NCI-H146 treated with DMSO at 0.1 percent for 48 hours (cell line): Measurements from ENCODE around the gene FUCA2.
"Not testable (repeated sequence)": the region's sequence is repeated elsewhere in the genome, so short reads cannot be mapped to it uniquely, and the experiment has no call there.

ENCODE experiments used
- DNase-seq: peaks from one replicate; lab custom pipeline; 2025; ENCODE audit not compliant: unreplicated experiment; lab: John Stamatoyannopoulos, UW

Gene FUCA2

DNA sequence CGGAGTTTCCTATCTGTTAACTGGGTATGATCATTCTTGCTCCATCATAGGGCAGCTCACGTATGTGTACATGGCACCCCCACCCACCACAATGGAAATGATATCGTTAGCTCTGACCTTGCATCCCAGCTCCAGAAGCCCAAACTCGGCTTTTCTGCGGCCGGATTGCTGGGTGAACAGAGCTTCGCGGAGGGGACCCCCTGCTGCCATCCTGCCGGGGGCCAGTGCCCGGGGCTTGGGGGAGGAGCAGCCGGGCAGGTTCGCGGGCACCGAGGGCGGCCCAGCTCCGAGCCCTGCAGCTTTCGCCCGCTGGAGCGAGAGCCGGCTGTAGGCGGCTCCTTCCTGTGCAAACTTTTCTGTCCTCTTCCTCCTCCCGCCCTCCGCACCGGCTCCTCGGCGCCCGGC, 24.9 kb upstream of the FUCA2 start:
- peak; percentile 51 for DNase-seq

DNA sequence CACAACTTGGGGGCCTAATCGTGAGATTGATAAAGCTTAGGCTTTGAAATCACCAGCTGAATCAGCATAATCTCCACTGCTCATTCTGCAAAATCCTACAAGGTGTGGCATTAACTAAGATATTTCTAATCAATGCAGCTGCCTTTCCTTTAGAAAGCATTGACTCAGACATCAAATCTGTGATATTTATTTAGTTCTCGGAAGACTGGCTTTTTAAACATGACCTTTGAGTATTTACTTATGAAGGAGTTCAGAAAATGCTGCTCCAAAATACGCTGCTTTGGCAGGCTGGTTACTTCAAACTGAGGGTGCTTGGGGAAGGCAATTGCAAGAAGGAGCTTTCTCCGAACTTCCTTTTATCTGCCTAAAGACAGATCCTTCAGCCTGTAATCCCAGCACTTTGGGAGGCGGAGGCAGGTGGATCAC, 23.7 kb upstream of the FUCA2 start:
- DNase-seq: no peak

DNA sequence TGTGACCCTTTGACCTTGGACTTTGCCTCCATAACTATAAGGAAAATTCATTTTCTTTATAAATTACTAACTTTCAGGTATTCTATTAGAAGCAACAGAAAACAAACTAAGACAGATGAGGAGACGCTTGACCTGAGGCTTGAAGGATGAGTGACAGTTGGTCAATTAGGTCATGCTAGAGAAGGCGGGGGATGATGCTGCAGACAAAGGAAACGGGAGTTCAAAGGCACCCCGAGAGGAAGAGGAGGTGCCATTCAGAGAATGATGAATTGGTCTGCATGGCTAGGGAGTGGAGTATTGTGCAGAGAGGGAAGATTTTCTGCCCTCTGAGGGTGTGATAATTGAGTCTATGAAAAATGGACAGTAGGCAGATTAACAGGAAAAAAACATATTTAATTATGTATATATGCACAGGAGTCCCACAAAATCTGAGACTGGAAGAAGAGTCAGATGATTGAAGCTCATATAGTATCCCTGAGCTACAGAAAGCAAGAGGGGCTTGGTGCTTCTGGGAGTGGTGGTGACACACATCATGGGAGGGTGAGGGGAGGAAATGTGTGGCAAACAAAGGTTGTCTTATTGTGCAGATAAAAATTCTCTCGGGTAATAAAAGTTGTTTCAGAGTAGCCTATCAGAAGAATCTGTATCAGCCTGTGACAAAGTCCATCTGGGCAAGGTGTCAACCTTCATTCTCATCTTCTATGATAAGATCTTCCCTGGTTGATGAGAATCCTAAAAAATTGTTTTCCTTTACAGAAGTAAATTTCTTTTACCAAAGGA, 20.4 kb upstream of the FUCA2 start:
- DNase-seq: no peak

DNA sequence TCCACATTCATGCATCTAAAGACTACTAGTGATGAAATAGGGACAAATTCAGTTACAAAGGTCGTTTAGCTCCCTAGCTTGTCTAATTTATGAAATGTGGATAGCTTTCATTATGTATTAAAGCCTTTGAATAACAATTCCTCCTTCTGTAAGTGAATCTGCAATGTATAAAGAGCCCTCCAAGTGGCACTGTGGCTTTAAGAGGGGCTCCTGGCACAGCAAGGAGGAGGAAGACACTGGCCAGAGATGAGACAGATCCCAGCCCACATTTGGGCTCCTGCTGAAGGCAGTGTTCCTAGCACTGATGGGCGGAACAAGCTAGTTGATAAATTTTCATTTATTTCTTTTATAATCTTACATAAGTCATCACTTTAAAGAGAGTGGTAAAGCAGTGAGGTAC, 17.6 kb upstream of the FUCA2 start:
- DNase-seq: peak; percentile 16

DNA sequence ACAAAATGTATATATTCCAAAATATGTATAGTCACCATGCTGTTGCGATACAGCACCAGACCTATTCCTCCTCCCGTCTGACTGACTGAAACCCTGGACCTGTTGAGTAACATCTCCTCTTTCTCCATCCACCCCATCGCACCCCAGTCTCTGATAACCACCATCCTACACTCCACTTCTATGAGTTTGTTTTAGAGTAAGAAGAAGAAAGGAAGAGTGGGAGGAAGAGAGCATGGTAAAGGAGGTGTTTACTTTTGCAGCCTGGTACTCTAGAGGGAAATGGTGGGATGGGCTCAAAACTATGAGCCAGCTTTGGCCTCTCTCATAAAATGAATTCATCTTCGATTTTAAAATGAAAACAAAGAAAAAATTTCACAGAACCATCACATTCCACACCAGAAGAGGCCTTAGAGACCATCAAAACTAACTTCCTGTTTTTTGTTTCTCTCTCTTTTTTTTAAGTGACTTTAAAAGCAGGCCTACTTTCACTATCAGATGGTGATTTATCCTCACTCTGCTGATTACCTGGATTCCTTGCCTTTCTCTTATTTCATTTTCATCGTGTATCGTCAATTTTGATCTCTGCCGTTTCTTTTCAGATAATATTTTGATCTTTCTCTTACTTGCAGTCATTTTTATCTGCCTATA, 16.8 kb upstream of the FUCA2 start:
- DNase-seq: no peak

DNA sequence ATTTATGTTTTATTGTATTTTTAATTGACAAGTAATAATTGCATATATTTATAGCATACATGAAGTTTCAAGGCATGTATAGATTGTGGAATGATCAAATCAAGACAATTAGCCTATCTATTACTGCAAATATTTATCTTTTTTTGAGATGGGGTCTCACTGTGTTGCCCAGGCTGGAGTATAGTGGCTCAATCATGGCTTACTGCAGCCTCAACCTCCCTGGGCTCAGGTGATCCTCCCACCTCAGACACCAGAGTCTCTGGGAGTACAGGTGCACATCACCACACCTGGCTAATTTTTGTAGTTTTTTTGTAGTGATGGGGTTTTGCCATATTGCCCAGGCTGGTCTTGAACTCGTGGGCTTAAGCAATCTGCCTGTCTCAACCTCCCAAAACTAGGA, 16.2 kb upstream of the FUCA2 start:
- DNase-seq: no peak

DNA sequence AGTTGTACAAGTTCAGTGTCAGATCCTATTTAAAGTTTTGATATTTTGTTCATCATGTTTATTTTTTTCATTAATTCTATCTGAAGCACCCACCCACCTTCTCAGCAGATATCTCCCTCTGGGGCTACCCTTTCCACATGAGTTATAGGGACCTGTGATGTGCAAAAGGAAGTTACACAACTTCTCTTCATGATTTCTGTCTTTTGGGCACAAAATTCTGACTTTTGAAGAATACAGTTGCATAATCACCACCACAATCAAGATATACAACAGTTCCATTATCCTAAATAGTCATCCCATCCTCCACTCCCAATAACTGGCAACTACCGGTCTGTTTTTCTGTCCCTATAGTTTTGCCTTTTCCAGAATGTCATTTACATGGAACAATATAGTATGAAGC, 13.8 kb upstream of the FUCA2 start:
- no peak for DNase-seq

DNA sequence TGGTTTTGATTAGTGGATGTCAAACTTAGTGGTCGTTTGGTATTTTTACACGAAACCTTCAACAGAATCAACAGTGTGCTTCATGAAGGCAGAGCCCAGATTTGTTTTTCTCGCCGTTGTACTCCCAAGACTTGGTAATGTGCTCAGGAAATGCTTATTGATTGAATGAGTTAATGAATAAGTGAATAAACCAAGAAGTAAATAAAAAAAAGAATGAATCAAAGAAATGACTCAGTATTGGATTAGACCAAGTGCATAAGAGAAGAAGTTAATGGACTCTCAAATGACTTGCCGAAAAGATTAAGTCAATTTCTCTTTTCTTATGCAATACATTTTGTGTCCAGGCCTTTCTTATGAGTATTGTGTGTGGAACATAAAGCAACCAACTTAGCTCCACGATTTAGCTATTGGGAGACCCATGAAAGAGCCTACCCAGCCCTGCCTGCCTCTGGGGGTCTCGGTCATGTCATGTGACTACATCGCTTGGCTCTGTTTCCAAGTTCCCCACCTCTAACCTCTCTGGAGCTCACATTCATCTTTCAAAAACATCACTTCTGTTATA, 10.6 kb upstream of the FUCA2 start:
- no peak for DNase-seq

DNA sequence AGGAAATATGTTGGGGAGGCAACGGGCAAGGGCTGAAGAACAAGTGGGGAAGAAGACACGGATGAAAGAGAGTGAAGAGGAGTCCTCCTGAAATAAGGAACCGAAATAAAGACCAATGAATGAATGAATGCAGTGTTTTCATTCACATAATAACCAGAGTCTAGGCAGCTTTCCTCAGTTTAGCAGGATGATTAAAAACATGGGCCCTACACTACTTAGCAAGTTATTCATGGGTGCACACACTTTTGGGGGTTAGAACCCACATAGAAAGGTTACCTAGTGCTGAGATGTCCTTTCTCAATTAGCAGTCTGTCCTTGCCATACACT, 5.9 kb upstream of the FUCA2 start:
- DNase-seq: no peak

DNA sequence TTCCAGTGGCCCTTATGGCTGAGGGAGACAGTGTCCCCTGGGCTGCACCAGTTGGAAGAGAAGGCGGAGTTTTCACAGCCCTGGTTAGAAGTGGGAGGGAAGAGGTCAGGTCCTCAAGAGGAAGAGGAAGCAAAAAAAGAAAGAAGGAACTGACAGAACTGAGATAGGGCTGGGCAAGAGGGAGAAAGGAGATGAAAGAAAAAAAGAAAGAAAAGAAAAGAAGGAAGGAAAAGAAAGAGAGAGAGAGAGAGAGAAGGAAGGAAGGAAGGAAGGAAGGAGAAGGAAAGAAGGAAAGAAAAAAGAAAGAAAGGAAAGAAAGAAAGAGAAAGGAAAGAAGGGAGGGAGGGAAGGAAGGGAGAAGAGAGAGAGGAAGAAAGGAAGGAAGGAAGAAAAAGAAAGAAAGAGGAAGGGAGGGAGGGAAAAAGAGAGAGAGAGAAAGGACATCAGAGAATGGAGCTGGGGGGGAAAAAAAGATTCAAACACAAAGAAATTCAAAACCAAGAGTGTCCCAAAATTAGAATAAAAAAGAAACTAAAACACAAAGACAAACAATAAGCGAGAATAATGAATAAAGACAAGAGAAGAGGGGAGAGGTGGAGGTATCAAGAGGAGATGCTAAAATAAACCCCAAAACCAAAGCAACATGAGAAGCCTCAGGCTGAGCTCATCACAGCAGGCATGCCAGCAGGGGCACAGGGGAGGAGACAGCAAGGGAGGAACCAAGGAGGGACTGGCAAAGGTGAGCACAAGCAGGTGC, 5.3 kb upstream of the FUCA2 start:
- DNase-seq: peak; percentile 77

DNA sequence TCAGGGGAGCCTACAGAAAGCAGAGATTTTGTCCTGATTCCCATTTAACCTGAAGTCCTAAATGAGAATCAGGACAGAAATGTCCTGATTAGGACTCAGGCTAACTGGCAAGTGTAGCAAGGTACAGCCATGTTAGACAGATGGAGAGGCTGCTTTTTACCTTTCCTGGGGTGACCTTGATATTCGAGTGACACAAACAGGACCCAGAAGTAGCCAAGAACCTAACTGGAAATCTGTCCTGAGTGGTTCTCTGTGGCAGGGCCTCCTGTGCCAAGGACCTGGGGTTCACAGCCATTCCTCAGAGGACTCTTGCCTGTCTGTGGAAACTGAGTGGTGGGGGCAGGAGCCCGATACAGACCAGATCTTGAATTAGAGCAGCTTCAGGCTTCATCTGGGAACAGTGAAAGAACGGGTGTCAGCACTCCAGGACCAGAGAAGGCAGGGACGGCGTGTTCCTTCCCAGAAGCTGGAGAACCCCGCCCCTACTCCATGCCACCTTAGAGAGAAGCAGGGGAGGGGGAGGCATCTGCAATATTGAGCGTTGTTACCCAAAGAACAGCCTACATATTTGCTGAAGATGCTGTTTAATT, 4.3 kb upstream of the FUCA2 start:
- no peak for DNase-seq

DNA sequence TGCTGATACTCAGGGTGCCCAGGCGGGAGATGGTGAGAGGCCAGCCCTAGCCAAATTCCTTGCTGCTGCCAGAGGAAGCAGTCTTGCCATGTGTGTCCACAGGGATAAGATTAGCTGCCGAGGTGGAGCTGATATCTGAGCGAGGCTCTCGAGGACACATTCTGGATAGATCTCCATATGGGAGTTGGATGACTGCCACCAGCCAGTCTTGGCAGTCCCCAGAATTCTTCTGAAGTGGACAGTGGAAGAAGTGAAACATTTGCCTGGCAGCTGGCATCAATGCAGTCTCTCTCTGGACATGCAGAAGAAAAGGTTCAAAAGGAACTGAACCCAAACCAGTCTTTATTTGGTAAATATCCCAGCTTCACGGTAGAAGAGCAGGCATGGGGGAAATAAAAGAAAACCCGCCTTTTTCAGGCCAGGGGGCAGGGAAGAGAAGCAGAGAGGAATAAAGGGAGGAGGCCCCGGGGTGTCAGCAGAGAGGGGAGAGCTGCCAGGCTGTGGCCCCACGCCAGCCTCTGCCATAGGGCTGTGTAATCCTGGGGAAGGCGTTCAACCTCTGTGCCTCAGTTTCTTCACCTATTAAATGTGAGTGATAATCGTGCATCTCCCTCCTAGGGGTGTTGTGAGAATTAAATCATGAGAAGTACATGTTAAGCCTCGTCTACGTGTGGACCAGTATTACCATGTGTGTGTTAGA, 3.7 kb upstream of the FUCA2 start:
- DNase-seq: no peak

DNA sequence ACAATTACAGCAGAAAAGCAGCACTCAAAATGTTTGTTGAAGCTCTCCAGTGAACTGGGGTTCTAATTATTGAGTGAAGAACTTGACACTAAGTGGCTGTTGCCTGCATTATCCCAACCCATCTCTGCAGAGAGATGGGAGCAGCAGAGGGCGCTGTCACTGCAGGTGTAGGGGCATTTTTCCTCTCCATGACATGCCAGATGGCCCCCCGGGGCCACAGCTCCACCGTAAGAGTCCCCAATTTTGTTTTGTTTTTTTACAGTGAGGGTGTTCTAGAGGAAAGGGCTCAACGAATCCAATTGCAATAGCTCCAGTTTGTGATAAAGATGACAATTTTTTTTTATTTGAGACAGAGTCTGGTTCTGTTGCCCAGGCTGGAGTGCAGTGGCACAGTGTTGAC, 1.9 kb upstream of the FUCA2 start:
- DNase-seq: peak; percentile 63

DNA sequence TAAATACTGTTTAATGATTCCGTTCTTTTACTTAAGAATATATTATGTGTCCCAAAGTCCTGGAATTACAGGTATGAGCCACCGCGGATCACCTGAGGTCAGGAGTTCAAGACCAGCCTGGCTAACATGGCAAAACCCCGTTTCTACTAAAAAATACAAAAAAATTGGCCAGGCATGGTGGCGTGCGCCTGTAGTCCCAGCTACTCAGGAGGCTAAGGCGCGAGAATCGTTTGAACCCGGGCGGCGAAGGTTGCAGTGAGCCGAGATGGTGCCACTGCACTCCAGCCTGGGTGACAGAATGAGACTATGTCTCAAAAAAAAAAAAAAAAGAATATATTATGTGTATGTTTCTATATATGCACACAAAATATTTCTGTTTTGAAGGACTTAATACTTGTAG, 1.2 kb downstream of the FUCA2 start:
- DNase-seq: not testable (repeated sequence)

DNA sequence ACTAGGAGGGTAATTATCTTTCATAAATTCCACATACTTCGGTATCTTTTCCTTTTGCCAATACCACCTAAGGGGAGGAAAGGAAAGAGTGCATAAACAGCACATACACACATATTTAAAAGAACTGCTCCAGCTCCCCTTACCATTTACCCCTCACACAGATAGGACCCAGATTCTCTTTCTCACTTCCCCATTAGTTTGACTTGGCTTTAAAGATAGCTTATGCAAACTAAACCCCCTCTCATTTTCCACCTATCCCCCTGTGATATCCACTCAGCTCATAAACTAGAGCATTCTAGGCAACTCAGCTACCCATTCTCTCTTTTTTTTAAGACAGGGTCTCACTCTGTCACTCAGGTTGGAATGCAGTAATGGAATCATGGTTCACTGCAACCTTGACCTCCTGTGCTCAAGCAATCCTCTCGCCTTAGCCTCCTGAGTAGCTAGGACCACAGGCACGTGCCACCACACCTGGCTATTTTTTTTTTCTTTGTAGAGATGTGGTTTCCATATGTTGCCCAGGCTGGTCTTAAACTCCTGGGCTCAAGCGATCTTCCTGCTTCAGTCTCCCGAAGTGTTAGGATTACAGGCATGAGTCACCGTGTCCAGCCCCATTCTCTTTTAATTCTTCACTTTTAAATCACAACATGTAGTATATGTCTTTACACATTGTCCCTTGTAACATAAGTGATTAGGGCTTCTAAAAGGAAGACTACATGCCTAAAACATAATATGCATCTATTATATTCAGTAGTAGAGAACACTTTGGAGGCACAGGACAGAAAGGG, 4.0 kb downstream of the FUCA2 start:
- DNase-seq: no peak

DNA sequence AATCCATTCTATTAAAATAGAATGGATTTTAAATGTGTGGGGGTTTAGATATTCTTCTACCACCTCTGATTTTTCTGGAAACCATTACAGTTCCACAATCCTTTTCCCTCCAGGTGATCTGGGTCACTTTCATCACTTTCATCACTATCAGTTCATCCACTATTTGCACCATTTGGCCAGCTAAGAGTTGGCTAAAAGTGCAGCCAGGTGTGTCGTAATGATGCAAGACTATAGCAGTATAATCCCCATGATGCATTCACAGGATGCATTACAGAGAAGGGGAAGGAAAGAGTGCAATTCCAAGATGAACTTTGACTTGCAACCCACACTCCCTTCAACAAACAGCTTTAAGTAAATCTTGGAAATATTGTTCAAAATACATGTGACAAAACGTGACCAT, 4.9 kb downstream of the FUCA2 start:
- DNase-seq: no peak

DNA sequence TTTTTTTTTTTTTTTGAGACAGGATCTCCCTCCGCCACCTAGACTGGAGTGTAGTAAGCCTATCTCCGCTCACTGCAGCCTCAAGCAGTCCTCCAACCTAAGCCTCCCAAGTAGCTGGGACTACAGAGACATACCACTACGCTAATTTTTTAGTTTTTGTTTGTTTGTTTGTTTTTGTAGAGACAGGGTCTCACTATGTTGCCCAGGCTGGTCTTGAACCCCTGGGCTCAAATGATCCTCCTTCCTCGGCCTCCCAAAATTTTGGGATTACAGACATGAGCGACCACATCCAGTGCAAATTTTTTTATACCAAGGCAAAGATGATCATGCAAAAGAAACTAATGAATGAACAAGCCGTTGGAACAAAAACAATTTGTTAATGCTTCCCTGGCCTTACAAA, 5.3 kb downstream of the FUCA2 start:
- DNase-seq: no peak

DNA sequence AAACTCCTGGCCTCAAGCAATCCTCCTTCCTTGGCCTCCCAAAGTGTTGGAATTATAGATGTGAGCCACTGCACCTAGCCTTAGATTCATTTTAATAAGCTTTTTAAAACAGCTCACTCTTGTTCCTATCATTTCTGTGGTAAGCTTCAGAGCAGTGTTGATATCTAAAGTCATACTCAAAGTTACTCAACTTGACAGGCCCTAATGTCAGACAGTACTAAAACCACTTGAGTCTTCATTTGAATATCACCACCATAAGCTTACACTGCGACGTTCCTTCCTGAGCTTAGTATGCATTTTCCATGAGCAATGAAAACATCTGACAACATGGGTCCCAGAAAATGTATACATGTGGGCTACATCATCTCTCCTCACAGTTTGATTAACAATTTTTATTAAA, 6.0 kb downstream of the FUCA2 start:
- DNase-seq: no peak

DNA sequence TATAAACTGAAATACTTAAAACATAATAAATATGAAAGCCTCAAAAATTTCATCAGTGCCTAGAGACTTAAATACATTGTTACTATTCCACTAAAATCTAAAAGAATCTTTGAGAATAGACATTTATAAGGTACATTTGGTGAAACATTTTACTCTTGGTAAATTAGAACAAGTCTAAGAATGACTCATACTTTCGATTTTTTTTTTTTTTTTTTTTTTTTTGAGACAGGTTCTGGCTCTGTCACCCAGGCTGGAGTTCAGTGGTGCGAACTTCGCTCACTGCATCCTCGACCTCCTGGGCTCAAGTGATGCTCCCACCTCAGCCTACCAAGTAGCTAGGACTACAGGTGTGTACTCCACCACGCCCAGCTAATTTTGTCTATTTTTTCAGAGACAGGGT, 6.4 kb downstream of the FUCA2 start:
- DNase-seq: no peak

DNA sequence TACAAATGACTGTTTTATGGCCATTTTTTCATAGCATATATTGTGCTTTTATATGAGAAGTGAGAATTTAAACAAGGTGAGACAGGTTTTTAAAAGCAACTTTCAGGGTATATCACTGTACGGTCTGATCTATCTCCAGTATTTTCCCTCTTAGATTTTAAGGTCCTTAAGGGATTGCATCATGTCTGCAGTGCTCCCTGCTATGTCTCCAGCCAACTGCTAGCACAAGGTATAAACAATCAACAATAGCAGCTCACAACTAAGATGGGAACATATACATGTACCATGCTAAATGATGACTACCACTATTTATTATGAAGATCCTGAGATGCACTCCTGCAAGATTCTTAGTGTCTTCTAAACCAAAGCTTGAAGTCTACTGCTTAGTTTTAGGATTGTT, 7.2 kb downstream of the FUCA2 start:
- DNase-seq: no peak
